NCI-H2227 (cell line): ENCODE measurements around the gene MCEMP1.

Experiments used
- DNase-seq: peaks from one replicate; lab custom pipeline; 2025; ENCODE audit not compliant: unreplicated experiment; lab: John Stamatoyannopoulos, UW

The MCEMP1 gene, protein sequence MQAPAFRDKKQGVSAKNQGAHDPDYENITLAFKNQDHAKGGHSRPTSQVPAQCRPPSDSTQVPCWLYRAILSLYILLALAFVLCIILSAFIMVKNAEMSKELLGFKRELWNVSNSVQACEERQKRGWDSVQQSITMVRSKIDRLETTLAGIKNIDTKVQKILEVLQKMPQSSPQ

DNA sequence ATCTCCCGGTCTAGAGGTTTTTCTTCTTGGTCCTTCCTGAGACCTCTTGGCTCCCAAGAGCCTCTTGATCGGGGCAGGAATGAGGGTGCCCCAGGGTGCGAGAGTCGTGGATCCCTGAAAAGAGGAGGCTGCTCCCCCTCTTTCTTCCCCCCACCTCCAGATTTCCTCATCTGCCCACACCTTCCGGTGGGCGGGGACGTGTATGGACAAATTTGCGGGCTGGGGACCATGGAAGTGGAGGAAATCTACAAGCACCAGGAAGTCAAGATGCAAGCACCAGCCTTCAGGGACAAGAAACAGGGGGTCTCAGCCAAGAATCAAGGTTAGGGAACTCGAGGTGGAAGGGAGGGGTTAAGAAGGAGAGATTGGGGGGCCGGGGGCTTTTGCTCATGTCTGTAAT is at the start of gene MCEMP1:
Gene MCEMP1, plus strand, starts transcription at position 237 of the 400 bp plus-strand sequence. Its CDS starts 31 bp downstream, at position 268.
- DNase-seq = no peak

DNA sequence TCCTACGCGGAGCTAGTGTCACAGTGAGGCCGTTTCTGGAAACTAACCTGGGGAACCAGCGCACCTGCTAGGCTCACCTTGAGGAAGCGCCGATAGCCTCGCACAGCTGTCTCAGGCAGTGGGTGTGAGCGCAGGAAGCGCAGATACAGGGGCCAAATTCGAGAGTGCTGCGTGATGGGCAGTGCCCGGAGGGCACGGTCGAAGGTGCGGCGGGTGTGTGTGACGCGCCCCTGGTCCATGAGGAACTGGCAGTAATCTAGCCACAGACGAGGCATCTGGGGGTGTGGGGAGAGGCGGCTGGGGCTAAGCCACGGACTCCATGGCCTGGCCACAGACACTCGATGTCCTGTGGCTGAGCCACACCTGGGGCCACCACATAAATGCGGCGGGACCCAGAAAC is 49.7 kb upstream of the MCEMP1 start:
- DNase-seq = no peak

DNA sequence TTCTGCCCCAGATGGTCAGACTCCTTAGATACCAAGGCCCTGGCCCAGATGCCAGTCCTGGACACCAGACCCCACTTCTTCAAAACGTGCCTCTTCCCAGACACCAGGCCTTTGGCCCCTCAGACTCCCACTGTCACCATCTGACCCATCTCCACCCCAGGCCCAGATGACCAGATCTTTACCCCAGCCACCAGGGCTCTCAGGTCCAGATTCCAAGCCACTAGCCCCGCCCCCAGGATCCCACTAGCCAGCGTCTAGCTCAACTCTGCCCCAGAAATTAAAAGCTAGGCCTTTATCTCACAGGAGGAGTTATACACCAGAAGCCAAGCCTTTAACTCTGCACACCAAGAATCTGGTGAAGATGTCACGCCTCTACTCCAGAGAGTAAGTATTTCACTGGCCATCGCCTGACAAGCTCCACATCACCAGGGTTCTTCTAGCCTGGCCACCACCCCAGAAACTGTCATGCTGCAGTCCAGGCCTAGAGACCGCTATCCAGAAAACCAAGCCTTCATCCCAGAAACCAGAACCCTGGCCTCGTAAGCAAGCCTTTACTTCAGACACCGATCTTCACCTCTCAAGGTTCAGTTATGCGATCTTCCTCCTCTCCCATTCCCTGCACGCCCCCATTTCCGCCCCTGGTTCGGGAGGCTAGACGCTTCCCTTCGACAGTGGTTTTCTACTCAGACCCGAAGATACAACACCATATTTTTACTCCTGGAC is 48.1 kb upstream of the MCEMP1 start:
- DNase-seq = no peak

DNA sequence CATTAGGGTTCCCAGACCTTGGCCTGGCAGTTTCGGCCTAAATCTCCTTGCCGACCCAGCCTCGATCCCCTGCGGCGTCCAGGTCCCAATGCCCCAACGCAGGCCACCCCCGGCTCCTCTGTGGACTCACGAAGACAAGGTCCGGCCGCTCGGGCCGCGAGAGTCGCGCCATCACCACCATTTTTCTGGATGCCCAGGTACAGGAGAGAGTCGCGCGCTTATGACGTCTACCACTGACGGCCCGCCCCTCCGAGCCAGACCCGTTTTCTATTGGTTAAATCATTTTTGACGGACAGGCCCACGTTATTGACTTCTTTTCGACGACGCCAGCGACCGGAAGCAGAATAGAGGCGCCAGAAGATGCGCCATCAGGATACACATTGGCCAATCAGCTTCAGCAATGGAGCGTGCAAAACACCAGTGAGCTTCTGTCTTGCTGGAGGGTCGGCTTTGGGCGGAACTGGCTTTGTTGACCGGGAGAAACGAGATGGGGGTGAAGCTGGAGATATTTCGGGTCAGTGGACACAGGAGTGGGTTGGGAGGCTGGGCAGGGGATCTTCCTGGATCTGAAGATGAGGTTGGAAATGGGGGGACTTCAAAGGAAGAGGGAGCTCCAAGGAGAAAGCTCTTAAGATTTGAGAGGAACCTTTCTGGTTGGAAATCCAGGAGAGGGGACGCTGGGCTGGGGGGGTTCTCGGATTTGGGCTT is 47.4 kb upstream of the MCEMP1 start, which contains the start of the genes PET100 and XAB2:
Gene PET100, plus strand, starts transcription at position 447 of the 708 bp plus-strand sequence. Its CDS starts 41 bp downstream, at position 488.
Gene XAB2, minus strand, starts transcription at position 199 of the 708 bp plus-strand sequence. Its CDS starts 18 bp downstream, at position 181.
- DNase-seq = peak; percentile 96

- DNase-seq = no peak
Measured at GRCh38 chr19:7631577-7631976, 45.3 kb upstream of the MCEMP1 start.

DNA sequence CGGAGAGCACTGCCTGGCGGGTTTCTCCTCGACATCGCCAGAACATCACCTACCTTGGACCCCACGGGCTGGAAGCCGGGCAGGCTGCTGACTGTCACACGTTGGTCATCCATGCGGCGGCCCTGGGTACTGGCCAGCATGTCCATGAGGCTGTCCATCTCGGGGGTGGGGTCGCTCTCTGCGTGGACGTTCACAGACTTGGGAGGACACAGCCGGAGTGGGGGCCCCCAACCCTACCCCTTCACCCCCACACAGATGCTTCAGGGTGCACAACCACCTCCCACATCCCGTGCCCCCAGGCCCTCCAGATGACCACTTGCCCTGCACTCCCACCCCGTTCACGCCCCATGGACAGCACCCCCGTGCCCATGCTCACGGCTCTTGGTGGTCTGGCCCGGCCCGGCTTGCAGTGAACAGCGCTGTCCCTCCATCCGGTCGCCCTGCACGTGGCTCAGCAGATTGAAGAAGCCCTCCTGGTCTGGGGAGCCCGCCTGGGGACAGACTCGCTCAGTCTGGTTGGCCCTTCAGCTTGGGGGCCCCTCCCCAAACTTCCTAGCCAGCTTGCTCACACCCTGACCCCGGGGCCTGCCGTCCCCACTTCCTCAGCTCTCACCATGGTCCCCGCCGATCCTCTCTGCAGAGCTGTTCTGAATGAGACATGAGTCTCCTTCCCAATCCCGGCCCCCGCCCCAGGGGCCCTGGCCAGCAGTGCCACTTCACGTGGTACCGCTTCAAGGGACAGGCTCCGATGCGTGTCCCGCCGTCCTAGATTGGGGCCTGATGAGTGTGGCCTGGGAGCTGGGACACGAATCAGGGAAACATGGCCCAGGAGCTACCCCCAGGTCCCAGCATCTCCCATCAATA is 44.3 kb upstream of the MCEMP1 start:
- no peak for DNase-seq

DNA sequence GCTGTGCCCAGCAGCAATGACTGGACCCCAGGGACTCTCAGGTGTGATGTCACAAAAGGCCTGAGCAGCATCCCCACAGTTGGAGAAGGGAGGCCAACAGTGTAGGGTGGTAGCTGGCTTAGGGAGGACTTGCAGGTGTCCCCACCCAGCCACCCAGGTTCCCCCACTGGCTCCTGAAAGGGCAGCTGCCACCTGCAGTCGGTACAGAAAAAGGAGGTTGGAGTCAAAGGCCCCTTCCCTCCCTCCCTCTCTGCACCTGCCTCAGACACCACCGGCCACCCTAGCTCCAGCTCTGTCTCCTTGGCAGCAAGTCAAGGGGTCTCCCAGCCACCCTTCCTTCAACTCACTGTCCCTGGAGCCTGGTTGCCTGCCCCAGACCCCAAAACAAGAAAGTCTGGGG is 43.2 kb upstream of the MCEMP1 start, which contains the start of gene PCP2:
Gene PCP2, minus strand, starts transcription at position 22 of the 400 bp plus-strand sequence. CDS start 262 bp downstream, outside the sequence.
- no peak for DNase-seq

GRCh38 chr19:7635670-7636069 is 41.2 kb upstream of the MCEMP1 start:
- no peak for DNase-seq

GRCh38 chr19:7636317-7636690 is 40.6 kb upstream of the MCEMP1 start:
- no peak for DNase-seq

GRCh38 chr19:7636691-7637373 is 40.1 kb upstream of the MCEMP1 start, which contains the start of gene STXBP2:
Gene STXBP2, plus strand, starts transcription at chr19:7637110. Its CDS starts 40 bp downstream, at chr19:7637150.
- peak; percentile 87 for DNase-seq

DNA sequence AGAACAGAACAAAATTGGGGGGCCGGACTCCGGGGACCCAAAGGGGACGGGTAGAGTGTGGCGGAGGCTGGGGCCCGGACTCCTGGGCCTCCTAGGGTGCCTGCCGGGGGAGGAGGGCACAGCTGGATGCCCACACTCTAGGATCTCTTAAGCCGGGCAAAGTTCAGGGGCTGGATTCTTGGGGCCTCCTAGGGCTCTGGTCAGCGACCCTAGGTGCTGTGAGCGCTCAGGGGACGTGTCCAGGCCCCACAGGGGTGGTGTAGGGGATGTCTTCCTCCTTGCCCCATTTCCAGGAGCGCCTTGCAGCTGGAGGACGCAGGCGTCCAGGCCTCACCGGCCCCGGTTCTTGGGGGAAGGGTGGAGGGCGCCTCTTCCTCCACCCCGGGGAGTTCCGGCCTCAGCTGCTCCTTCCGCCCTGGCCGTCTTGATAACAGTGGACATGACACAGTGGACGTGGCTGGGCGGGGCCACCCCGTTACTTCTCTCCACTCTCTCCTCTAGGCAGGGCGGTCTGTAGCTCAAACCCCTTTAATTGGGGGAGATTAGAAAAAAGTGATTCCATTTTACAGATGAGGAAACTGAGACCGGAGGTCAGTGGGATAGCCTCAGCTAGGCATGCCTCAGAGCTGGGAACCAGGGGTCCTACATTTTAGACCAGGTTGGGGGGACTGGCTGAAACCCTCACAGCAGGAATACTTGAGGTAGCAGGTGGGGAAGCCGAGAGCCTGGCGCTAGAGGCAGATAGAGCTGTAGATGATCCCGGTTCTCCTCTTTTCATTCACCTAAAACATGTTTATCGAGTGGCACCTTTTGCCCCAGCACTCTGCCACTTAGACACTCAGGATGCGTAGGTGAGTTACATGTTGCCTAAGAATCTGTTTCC is 39.3 kb upstream of the MCEMP1 start:
- peak; percentile 18 for DNase-seq

DNA sequence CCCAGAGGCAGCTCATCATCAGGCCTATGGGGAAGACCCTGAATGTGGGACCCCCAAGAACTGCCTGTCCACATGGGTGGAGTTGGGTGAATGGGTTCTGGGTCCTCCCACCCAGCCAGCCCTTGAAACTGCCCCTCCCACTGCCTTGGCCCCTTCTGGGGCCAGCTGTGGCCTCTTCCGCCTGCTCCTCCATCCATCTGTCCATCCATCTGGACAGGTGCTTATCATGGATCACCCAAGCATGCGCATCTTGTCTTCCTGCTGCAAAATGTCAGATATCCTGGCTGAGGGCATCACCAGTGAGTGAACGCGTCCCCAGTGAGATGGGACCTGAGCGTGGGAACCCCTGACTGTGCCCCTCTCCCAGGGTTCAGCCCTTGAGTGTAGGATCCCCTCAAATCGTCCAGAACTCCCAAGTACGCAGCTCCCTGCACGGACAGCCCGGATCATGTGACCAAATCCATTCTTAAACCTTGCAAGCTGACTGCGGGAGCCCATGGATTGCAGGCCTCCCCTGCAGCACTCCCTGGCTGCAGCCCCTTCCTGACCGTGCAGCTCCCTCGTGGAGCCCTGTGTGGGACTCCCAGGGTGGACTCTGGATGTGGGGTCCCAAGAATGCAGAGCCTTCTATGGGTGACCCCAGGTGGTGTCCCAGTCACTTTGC is 38.0 kb upstream of the MCEMP1 start:
- no peak for DNase-seq

DNA sequence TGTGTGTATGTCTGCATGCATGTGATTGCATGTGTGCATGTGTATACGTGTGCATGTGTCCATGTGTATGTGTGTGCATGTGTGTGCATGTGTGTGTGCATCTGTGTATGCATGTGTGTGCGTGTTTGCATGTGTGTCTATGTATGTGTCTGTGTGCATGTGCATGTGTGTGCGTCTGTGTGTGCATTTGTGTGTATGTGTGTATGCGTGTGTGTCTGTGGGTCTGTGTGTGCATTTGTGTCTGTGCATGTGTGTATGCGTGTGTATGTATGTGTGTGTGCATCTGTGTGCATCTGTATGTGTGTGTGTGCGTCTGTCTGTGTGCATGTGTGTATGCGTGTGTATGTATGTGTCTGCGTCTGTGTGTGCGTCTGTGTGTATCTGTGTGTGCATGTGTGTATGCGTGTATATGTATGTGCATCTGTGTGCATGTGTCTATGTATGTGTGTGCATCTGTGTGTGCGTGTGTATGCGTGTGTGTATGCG is 37.0 kb upstream of the MCEMP1 start:
- DNase-seq = no peak

GRCh38 chr19:7640803-7641202 is 36.1 kb upstream of the MCEMP1 start:
- no peak for DNase-seq

GRCh38 chr19:7641290-7642276 is 35.3 kb upstream of the MCEMP1 start:
- no peak for DNase-seq

- DNase-seq = no peak
Measured at GRCh38 chr19:7642295-7643030, 34.4 kb upstream of the MCEMP1 start.

GRCh38 chr19:7643031-7643415 is 33.9 kb upstream of the MCEMP1 start:
- DNase-seq = no peak
